Measurements from ENCODE around the gene AKAP8L.

AKAP8L gene

DNA sequence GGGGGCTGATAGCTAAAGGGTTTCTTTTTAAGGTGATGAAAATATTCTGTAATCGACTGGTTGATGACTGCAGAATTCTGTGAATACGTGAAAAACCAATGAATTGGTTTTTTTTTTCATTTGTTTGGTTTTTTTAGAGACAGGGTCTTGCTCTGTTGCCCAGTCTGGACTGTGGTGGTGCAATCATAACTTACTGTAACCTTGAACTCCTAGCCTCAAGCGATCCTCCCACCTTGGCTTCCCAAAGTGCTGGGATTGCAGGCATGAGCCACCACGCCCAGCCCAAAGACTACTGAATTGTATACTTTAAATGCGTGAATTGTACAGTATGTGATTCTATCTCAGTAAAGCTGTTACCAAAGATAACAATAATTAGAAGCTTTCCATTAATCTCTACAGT lies 24.4 kb downstream of the AKAP8L start:
- H3K4me1 ChIP-seq (ENCODE audit: insufficient read depth, low read length), result no peaks in the 10 kb centered on the region
- H3K4me3 ChIP-seq (ENCODE audit: low read length), result no peak overlapping the region
- peaks cover 82% of the 10 kb centered on the region for H3K36me3 ChIP-seq (ENCODE audit: insufficient read depth, low read length)
- no peak overlapping the region for H3K9ac ChIP-seq (ENCODE audit: low read depth, low read length)
- WGBS, result 94% methylated on average over 3 of the region's 5 CpGs
- no peak overlapping the region for H3K27ac ChIP-seq (ENCODE audit: low read depth, low read length)
- no peaks in the 10 kb centered on the region for H3K27me3 ChIP-seq (ENCODE audit: insufficient read depth, low read length)
- H3K9me3 ChIP-seq (ENCODE audit: insufficient read depth, low read depth, low read length), result no peaks in the 10 kb centered on the region

GRCh38 chr19:15393963-15394362 lies 24.8 kb downstream of the AKAP8L start:
- Histone ChIP-seq H3K27ac (ENCODE audit: low read depth, low read length) (no peak overlapping the region), H3K4me3 (ENCODE audit: low read length) (no peak overlapping the region), H3K9ac (ENCODE audit: low read depth, low read length) (no peak overlapping the region), H3K4me1 (ENCODE audit: insufficient read depth, low read length) (no peaks in the 10 kb centered on the region), H3K36me3 (ENCODE audit: insufficient read depth, low read length) (peaks cover 77% of the 10 kb centered on the region), H3K27me3 (ENCODE audit: insufficient read depth, low read length) (no peaks in the 10 kb centered on the region), H3K9me3 (ENCODE audit: insufficient read depth, low read depth, low read length) (no peaks in the 10 kb centered on the region)

DNA sequence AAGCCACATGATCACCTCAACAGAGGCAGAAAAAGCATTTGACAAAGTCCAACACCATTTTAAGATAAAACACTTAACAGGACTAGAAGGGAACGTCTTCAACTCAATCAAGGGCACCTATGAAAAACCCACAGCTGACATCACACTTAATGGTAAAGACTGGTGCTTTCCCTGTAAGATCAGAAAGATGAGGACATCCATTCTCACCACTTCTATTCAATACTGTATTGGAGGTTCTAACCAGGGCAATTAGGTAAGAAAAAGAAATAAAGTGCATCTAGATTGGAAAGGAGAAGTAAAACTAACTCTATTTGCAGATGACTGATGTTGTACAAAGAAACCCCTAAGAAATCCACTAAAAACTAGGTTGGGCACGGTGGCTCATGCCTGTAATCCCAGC lies 28.0 kb downstream of the AKAP8L start:
- WGBS, result 95% methylated on average over 2 of the region's 2 CpGs
- Histone ChIP-seq H3K27me3 (ENCODE audit: insufficient read depth, low read length) (no peaks in the 10 kb centered on the region), H3K36me3 (ENCODE audit: insufficient read depth, low read length) (peaks cover 53% of the 10 kb centered on the region), H3K9ac (ENCODE audit: low read depth, low read length) (no peak overlapping the region), H3K4me3 (ENCODE audit: low read length) (no peak overlapping the region), H3K9me3 (ENCODE audit: insufficient read depth, low read depth, low read length) (no peaks in the 10 kb centered on the region), H3K27ac (ENCODE audit: low read depth, low read length) (no peak overlapping the region), H3K4me1 (ENCODE audit: insufficient read depth, low read length) (no peaks in the 10 kb centered on the region)

DNA sequence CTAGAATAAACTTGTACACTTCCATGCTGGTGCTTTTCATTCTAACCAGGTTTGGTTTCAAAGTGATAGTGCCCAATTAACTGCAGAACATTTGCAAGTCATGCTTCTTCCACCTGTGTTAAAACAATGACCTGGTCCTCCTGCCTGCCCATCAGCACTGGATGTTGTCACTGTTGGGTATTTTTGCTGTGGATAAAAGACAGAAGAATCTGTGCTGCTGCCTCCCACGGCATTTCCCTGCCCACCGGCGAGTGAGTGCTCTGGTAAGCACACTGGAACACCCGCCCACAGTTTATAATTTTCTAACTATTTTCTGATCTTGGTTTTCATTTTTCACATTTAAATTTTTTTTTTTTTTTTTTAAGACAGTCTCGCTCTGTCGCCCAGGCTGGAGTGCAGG lies 36.9 kb downstream of the AKAP8L start:
- Histone ChIP-seq H3K9me3 (ENCODE audit: insufficient read depth, low read depth, low read length) (no peaks in the 10 kb centered on the region), H3K27me3 (ENCODE audit: insufficient read depth, low read length) (no peaks in the 10 kb centered on the region), H3K4me1 (ENCODE audit: insufficient read depth, low read length) (peaks cover 7% of the 10 kb centered on the region), H3K9ac (ENCODE audit: low read depth, low read length) (no peak overlapping the region), H3K4me3 (ENCODE audit: low read length) (no peak overlapping the region), H3K36me3 (ENCODE audit: insufficient read depth, low read length) (peaks cover 18% of the 10 kb centered on the region), H3K27ac (ENCODE audit: low read depth, low read length) (peak overlapping the region; percentile 46; the same call in 1 of the 2 replicates)
- 92% methylated on average over 6 of the region's 6 CpGs for WGBS

- Histone ChIP-seq H3K9ac (ENCODE audit: low read depth, low read length) (no peak overlapping the region), H3K36me3 (ENCODE audit: insufficient read depth, low read length) (peaks cover 17% of the 10 kb centered on the region), H3K27ac (ENCODE audit: low read depth, low read length) (peak overlapping the region; percentile 46; the same call in 1 of the 2 replicates), H3K9me3 (ENCODE audit: insufficient read depth, low read depth, low read length) (no peaks in the 10 kb centered on the region), H3K4me3 (ENCODE audit: low read length) (no peak overlapping the region), H3K27me3 (ENCODE audit: insufficient read depth, low read length) (no peaks in the 10 kb centered on the region), H3K4me1 (ENCODE audit: insufficient read depth, low read length) (peaks cover 7% of the 10 kb centered on the region)
- 90% methylated on average over 2 of the region's 2 CpGs for WGBS
Measured at GRCh38 chr19:15381429-15381828, 37.4 kb downstream of the AKAP8L start.

GRCh38 chr19:15379999-15380647 lies 38.7 kb downstream of the AKAP8L start:
- Histone ChIP-seq H3K4me3 (ENCODE audit: low read length) (peak overlapping the region; percentile 99), H3K36me3 (ENCODE audit: insufficient read depth, low read length) (peaks cover 17% of the 10 kb centered on the region), H3K27ac (ENCODE audit: low read depth, low read length) (peak overlapping the region; percentile 88), H3K4me1 (ENCODE audit: insufficient read depth, low read length) (peaks cover 7% of the 10 kb centered on the region), H3K9me3 (ENCODE audit: insufficient read depth, low read depth, low read length) (no peaks in the 10 kb centered on the region), H3K27me3 (ENCODE audit: insufficient read depth, low read length) (no peaks in the 10 kb centered on the region), H3K9ac (ENCODE audit: low read depth, low read length) (peak overlapping the region; percentile 70)
- under 1% methylated on average over 56 of the region's 56 CpGs for WGBS

DNA sequence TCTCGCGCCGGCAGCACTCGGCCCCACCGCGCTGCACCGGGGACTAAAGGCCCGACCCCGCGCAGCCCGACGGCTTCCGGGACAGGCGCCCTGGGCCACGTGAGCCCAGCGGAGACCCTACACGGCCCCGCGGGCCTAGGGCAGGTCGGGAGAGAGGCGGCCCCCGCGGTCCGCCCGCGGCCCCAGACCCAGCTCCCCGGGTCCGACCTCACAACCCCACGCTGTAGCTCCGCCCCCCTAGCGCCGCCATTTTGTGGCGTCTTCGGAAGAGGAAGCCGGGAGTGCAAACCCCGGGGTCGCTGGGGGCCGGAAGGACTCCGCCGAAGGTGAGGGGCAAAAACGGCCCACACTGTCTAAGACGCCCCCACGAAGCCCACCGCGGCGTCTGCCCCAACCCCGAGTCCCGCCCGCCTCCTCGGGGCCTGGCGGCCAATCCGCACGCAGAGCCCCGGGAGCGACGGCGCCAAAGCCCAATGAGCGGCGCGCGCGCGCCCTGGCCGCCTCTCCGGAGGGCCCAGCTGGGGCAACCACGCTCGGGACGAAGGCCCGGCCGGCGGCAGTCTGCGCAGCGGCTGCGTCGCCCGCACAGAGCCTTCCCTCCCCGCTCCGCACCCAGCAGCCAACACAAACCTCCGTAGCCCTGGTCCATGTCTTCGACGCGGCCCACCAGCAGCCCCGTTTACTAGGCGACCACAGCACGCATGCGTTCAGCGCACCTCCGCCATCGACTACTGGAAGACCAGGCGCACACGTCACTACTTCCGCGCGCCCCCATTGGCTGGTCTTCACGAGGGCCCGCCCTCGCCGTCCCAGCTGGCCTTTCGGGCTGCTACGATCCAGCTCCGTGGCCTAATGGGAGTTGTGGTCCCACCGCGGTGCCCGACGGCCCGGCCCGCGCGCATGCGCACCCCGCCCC lies 39.4 kb downstream of the AKAP8L start, which contains the start of gene AKAP8:
TSS of gene AKAP8 (minus strand) at position 705 of the 916 bp plus-strand sequence. CDS start at position 649, 56 bp downstream.
- Histone ChIP-seq H3K27me3 (ENCODE audit: insufficient read depth, low read length) (no peaks in the 10 kb centered on the region), H3K36me3 (ENCODE audit: insufficient read depth, low read length) (peaks cover 20% of the 10 kb centered on the region), H3K9me3 (ENCODE audit: insufficient read depth, low read depth, low read length) (no peaks in the 10 kb centered on the region), H3K9ac (ENCODE audit: low read depth, low read length) (peak within 1 kb of the TSS; percentile 95), H3K4me1 (ENCODE audit: insufficient read depth, low read length) (peaks cover 7% of the 10 kb centered on the region), H3K27ac (ENCODE audit: low read depth, low read length) (peak within 1 kb of the TSS; percentile 95), H3K4me3 (ENCODE audit: low read length) (peak within 1 kb of the TSS; percentile 99)
- under 1% methylated on average over 111 of the region's 111 CpGs for WGBS

- H3K9ac ChIP-seq (ENCODE audit: low read depth, low read length), result peak overlapping the region; percentile 95
- peaks cover 7% of the 10 kb centered on the region for H3K4me1 ChIP-seq (ENCODE audit: insufficient read depth, low read length)
- under 1% methylated on average over 22 of the region's 22 CpGs for WGBS
- peaks cover 25% of the 10 kb centered on the region for H3K36me3 ChIP-seq (ENCODE audit: insufficient read depth, low read length)
- H3K4me3 ChIP-seq (ENCODE audit: low read length), result peak overlapping the region; percentile 99
- no peaks in the 10 kb centered on the region for H3K9me3 ChIP-seq (ENCODE audit: insufficient read depth, low read depth, low read length)
- H3K27me3 ChIP-seq (ENCODE audit: insufficient read depth, low read length), result no peaks in the 10 kb centered on the region
- peak overlapping the region; percentile 95 for H3K27ac ChIP-seq (ENCODE audit: low read depth, low read length)
Measured at GRCh38 chr19:15378534-15379082, 40.2 kb downstream of the AKAP8L start.

- no peaks in the 10 kb centered on the region for H3K9me3 ChIP-seq (ENCODE audit: insufficient read depth, low read depth, low read length)
- H3K36me3 ChIP-seq (ENCODE audit: insufficient read depth, low read length), result peaks cover 38% of the 10 kb centered on the region
- no peak overlapping the region for H3K9ac ChIP-seq (ENCODE audit: low read depth, low read length)
- no peak overlapping the region for H3K4me3 ChIP-seq (ENCODE audit: low read length)
- 95% methylated on average over 24 of the region's 24 CpGs for WGBS
- H3K4me1 ChIP-seq (ENCODE audit: insufficient read depth, low read length), result no peaks in the 10 kb centered on the region
- no peak overlapping the region for H3K27ac ChIP-seq (ENCODE audit: low read depth, low read length)
- no peaks in the 10 kb centered on the region for H3K27me3 ChIP-seq (ENCODE audit: insufficient read depth, low read length)
Measured at GRCh38 chr19:15374796-15375440, 43.9 kb downstream of the AKAP8L start.

DNA sequence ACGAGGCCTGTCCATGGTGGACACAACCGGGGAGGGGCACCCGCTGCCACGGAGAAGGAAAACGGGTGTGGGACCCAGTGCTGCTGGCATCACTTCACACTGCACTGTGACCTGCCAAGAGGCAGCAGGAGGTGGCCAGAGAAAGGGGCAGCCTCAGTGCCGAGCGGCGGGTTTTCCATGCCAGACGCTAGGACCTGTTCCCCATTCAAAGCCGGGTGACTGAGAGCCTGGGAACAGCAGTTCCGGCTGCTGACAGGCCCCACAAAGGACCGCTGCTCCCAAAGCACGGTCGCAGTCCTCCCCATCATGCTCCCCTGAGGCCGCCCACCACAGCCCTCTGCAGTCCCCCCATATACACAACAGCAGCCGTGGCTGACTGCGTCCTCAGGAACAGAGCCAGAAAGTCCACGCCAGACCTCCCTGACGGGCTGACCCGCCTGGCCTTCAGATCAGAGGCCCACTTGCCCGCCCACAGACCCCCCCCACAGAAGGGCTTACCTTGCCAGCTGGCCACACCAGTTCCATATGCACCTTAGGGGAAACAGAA lies 44.6 kb downstream of the AKAP8L start:
- H3K9me3 ChIP-seq (ENCODE audit: insufficient read depth, low read depth, low read length), result no peaks in the 10 kb centered on the region
- no peak overlapping the region for H3K4me3 ChIP-seq (ENCODE audit: low read length)
- H3K36me3 ChIP-seq (ENCODE audit: insufficient read depth, low read length), result peaks cover 46% of the 10 kb centered on the region
- WGBS, result 90% methylated on average over 21 of the region's 21 CpGs
- no peak overlapping the region for H3K27ac ChIP-seq (ENCODE audit: low read depth, low read length)
- no peaks in the 10 kb centered on the region for H3K27me3 ChIP-seq (ENCODE audit: insufficient read depth, low read length)
- no peak overlapping the region for H3K9ac ChIP-seq (ENCODE audit: low read depth, low read length)
- no peaks in the 10 kb centered on the region for H3K4me1 ChIP-seq (ENCODE audit: insufficient read depth, low read length)
